DOHH2 (cell line): Measurements from ENCODE around the gene NEK10.

ENCODE experiments used
- H3F3A ChIP-seq: fragments of 200-600 bp; sonication (generic), shearing (Covaris generic); 2 replicates; pipeline ENCODE4 v1.6.0; 2016; ENCODE audit warnings: antibody characterized with exemption, mild to moderate bottlenecking; ENCODE audit not compliant: control insufficient read depth, insufficient read depth
- H3K27ac ChIP-seq: fragments of 200-600 bp; sonication (generic); 2 replicates; pipeline ENCODE4 v1.5.1; 2014; ENCODE audit warnings: low read depth, mild to moderate bottlenecking, low read length, moderate library complexity
- H3K27me3 ChIP-seq: fragments of 200-600 bp; sonication (generic); 2 replicates; pipeline ENCODE4 v1.6.1; 2014; ENCODE audit warnings: mild to moderate bottlenecking, low read length, mixed read lengths; ENCODE audit not compliant: control insufficient read depth
- H3K36me3 ChIP-seq: fragments of 200-600 bp; sonication (generic); 2 replicates; pipeline ENCODE4 v1.6.1; 2014; ENCODE audit warnings: mild to moderate bottlenecking, low read length, moderate library complexity, mixed read lengths; ENCODE audit not compliant: control insufficient read depth
- H3K4me1 ChIP-seq: fragments of 200-600 bp; sonication (generic); 2 replicates; pipeline ENCODE4 v1.6.1; 2014; ENCODE audit warnings: mild to moderate bottlenecking, low read length, mixed read lengths; ENCODE audit not compliant: control insufficient read depth
- H3K4me2 ChIP-seq: fragments of 200-600 bp; sonication (generic); 2 replicates; pipeline ENCODE4 v1.6.0; 2014; ENCODE audit warnings: mild to moderate bottlenecking, low read length, moderate library complexity
- H3K4me3 ChIP-seq: fragments of 200-600 bp; sonication (generic); 2 replicates; pipeline ENCODE4 v1.5.1; 2014; ENCODE audit warnings: mild to moderate bottlenecking, low read length, mixed read lengths
- H3K79me2 ChIP-seq: fragments of 200-600 bp; sonication (generic); 2 replicates; pipeline ENCODE4 v1.6.1; 2014; ENCODE audit warnings: mild to moderate bottlenecking, low read length, mixed read lengths; ENCODE audit not compliant: control insufficient read depth
- H3K9me2 ChIP-seq: fragments of 200-600 bp; sonication (generic); replicated peaks from 2 replicates; pipeline ENCODE4 v1.6.1; 2014; ENCODE audit warnings: mild to moderate bottlenecking, low read length, mixed read lengths; ENCODE audit not compliant: control insufficient read depth
- H3K9me3 ChIP-seq: fragments of 200-600 bp; sonication (generic); 2 replicates; pipeline ENCODE4 v1.6.1; 2014; ENCODE audit warnings: antibody characterized with exemption, low read length, mixed read lengths; ENCODE audit not compliant: control insufficient read depth, insufficient read depth
- H4K20me1 ChIP-seq: fragments of 200-600 bp; sonication (generic); 2 replicates; pipeline ENCODE4 v1.6.0; 2014; ENCODE audit warnings: low read depth, mild to moderate bottlenecking, antibody characterized with exemption, low read length, moderate library complexity; ENCODE audit not compliant: control insufficient read depth, insufficient read depth
- EZH2phosphoT487 ChIP-seq: fragments of 200-600 bp; sonication (generic); IDR thresholded peaks from 2 replicates; pipeline ENCODE4 v1.6.1; 2017; ENCODE audit warnings: borderline replicate concordance, mild to moderate bottlenecking, antibody characterized with exemption, low read length, moderate library complexity, mixed read lengths
- TF ChIP-seq, protein P1 (sequence below): fragments of 200-600 bp; sonication (generic); IDR thresholded peaks from one replicate; pipeline ENCODE4 v1.5.1; 2014; ENCODE audit warnings: antibody characterized with exemption, mild to moderate bottlenecking, low read depth, low read length; ENCODE audit not compliant: poor library complexity, severe bottlenecking

Gene NEK10

DNA sequence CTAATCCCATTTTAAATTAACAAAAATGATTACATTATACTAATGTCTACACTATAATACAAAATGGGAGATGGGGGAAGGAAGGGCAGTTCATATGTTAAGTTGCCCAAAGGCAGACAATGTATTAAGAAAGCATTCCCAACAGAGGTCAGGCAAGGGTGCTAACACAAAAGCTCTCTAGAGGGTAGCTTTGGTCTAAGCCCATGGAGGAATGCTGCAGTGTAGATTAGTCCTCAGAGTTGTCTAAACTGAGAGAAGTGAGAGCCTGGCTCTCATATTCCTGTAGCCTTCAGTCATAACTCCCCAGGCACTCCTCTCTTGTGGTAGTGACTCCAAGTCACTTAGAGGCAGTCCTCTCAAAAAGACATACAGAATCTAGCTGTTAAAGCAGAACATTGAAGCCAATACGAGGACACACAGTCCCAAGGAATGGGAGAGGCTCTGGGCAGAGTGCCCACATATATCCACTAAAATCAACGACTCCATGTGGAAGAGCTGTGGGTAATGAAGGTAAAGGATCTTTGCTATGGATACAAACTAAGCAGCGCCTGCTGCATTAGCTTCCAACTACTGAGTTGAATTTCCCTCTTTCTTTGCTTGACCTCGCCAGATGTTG lies 14.5 kb downstream of the NEK10 start:
- H3K4me1 ChIP-seq = peaks cover 23% of the 10 kb centered on the region
- no peaks in the 10 kb centered on the region for H4K20me1 ChIP-seq
- H3K9me3 ChIP-seq = no peaks in the 10 kb centered on the region
- TF ChIP-seq, protein P1, sequence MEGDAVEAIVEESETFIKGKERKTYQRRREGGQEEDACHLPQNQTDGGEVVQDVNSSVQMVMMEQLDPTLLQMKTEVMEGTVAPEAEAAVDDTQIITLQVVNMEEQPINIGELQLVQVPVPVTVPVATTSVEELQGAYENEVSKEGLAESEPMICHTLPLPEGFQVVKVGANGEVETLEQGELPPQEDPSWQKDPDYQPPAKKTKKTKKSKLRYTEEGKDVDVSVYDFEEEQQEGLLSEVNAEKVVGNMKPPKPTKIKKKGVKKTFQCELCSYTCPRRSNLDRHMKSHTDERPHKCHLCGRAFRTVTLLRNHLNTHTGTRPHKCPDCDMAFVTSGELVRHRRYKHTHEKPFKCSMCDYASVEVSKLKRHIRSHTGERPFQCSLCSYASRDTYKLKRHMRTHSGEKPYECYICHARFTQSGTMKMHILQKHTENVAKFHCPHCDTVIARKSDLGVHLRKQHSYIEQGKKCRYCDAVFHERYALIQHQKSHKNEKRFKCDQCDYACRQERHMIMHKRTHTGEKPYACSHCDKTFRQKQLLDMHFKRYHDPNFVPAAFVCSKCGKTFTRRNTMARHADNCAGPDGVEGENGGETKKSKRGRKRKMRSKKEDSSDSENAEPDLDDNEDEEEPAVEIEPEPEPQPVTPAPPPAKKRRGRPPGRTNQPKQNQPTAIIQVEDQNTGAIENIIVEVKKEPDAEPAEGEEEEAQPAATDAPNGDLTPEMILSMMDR = no peak
- TF ChIP-seq EZH2phosphoT487 = no peak
- H3F3A ChIP-seq = peaks cover 5% of the 10 kb centered on the region
- no peaks in the 10 kb centered on the region for H3K79me2 ChIP-seq
- H3K27ac ChIP-seq = no peak overlapping the region
- H3K9me2 ChIP-seq = no peaks in the 10 kb centered on the region
- no peaks in the 10 kb centered on the region for H3K36me3 ChIP-seq
- H3K27me3 ChIP-seq = no peaks in the 10 kb centered on the region
- H3K4me3 ChIP-seq = no peak overlapping the region
- H3K4me2 ChIP-seq = no peak overlapping the region

DNA sequence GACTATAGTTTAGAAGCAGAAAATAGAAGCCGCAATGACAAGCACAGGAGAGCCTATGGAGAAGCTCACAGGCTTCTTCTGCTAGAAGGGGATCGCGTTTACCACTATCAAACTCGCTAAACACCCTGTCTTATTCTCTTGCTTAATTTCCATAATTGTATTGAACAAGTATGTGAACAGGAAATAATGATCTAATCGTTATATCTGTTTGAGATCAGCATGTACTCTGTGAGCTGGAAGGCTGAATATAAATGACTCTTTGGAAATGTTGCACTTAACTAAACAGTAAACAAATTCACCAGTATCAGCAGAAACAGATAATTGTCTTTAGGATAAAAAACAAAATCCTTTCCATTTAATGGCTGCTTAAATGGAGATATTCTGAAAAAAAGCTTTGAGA lies 15.0 kb downstream of the NEK10 start:
- H3K27me3 ChIP-seq = no peaks in the 10 kb centered on the region
- no peak overlapping the region for H3K4me3 ChIP-seq
- no peak overlapping the region for H3K27ac ChIP-seq
- H3K4me2 ChIP-seq = no peak overlapping the region
- H3K36me3 ChIP-seq = no peaks in the 10 kb centered on the region
- H3K9me3 ChIP-seq = no peaks in the 10 kb centered on the region
- no peaks in the 10 kb centered on the region; the same call in 1 of the 2 replicates for H3F3A ChIP-seq
- H4K20me1 ChIP-seq = no peaks in the 10 kb centered on the region
- peaks cover 18% of the 10 kb centered on the region for H3K4me1 ChIP-seq
- no peaks in the 10 kb centered on the region for H3K79me2 ChIP-seq
- H3K9me2 ChIP-seq = no peaks in the 10 kb centered on the region
- TF ChIP-seq EZH2phosphoT487 = no peak
- TF ChIP-seq, protein P1 = no peak

DNA sequence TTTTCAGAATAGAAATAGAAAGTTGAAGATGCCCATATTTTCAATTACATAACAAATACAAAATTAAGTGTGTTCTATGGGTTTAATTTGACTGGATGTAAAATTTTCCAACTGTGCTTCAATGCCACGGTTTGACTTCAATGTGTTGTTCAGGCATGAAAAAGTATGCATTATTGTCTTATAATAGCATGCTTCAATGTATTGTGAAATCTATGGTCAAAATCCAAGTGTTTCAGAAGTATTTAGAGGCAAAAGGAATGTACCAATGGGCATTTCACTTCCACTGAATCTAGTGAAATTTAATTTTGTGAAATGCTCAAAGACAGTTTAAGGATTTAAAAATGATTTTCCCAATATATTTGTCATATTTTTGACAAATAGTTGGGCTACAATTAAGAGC lies 16.0 kb downstream of the NEK10 start:
- H3K79me2 ChIP-seq = no peaks in the 10 kb centered on the region
- no peak overlapping the region for H3K27ac ChIP-seq
- no peak overlapping the region for H3K4me3 ChIP-seq
- no peaks in the 10 kb centered on the region for H3K9me3 ChIP-seq
- no peaks in the 10 kb centered on the region for H3K27me3 ChIP-seq
- H3K9me2 ChIP-seq = no peaks in the 10 kb centered on the region
- no peak overlapping the region for H3K4me2 ChIP-seq
- no peaks in the 10 kb centered on the region for H3K36me3 ChIP-seq
- H3K4me1 ChIP-seq = peaks cover 8% of the 10 kb centered on the region
- H4K20me1 ChIP-seq = no peaks in the 10 kb centered on the region
- TF ChIP-seq, protein P1 = no peak
- no peak for TF ChIP-seq EZH2phosphoT487
- H3F3A ChIP-seq = no peaks in the 10 kb centered on the region; the same call in 1 of the 2 replicates
